Central memory CD4-positive, alpha-beta T cell (primary cell): ENCODE measurements around the gene OR4A16.

Experiments used
- DNase-seq: peaks from one replicate; pipeline ENCODE4 v3.0.0; 2022
- total RNA-seq, 3 experiments: gene quantifications; one replicate each; lab custom pipeline; 2026; lab: John Stamatoyannopoulos, UW

OR4A16 gene, protein sequence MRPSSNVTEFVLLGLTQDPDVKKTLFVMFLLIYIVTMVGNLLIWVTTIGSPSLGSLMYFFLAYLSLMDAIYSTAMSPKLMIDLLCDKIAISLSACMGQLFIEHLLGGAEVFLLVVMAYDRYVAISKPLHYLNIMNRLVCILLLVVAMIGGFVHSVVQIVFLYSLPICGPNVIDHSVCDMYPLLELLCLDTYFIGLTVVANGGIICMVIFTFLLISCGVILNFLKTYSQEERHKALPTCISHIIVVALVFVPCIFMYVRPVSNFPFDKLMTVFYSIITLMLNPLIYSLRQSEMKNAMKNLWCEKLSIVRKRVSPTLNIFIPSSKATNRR
- 0 reads per million in 3 experiments for total RNA-seq

DNA sequence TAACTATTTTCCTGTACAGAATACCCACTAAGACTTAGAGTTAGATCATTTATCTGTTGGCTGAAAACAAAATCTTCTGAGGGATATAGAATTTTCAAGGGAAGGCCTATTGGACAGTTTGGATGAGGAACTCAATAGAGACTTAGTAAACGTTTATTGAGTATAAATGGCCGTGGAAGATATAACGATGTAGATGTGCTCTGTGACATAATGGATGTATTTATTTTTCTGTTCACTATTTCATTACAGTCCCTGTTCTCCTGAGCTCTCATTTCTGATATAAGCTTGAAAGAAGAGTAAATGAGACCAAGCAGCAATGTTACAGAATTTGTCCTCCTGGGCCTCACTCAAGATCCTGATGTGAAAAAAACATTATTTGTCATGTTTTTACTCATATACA is at the start of gene OR4A16:
TSS of gene OR4A16 (plus strand) at position 301 of the 400 bp plus-strand sequence. CDS start at position 301, 0 bp downstream.
- no peak for DNase-seq

DNA sequence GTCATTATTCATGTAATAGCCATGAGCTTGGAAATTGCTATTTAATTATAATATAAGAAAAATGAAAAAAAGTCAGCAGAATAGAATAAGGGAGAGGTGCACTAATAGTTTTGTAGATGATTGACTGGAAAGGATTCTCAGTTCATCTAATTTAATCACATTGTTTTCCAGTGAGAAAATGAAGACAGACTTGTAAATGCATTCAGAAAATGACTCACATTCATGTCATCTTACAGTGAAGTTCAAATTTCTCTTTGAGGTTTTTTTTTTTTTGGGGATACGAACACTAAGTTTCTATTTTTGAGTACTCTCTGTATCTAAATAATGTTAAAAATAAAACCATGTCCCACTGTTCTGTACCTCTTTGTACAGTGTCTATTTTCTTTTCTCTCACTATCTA is 18.5 kb upstream of the OR4A16 start:
- DNase-seq = no peak

DNA sequence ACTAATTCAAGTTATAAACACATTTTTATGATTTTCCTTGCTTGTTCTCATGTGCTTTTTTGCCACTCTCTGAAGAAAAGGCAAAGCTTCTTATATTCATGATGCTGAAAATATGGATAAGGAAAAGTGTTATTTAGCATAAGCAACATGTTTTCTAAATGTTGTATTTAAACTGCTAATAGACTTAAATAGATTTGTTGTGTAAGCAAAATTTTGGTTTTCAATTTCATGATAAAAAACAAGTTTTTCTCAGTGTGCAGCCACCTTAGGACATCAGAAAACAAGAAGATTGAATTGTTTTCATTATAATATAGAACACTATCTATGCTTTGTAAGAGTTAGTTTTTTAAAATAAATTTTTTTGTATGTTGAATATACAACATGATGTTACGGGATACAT is 2.3 kb downstream of the OR4A16 start:
- DNase-seq = no peak

DNA sequence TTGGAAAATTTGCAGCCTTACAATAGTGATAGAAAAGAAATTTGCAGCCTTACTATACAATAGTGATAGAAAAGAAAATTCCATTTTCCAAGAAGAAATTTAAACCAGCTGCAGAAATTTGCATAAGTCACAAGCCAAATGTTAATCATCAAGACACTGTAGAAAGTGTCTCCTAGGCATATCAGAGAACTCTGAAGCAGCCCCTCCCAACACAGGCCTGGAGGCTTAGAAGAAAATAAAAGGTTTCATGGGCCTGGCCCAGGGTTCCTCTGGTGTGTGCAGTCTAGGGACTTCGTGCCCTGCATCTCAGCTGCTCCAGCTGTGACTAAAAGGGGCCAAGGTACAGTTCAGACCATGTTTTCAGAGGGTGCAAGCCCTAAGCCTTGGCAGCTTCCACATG is 6.0 kb downstream of the OR4A16 start:
- no peak for DNase-seq

DNA sequence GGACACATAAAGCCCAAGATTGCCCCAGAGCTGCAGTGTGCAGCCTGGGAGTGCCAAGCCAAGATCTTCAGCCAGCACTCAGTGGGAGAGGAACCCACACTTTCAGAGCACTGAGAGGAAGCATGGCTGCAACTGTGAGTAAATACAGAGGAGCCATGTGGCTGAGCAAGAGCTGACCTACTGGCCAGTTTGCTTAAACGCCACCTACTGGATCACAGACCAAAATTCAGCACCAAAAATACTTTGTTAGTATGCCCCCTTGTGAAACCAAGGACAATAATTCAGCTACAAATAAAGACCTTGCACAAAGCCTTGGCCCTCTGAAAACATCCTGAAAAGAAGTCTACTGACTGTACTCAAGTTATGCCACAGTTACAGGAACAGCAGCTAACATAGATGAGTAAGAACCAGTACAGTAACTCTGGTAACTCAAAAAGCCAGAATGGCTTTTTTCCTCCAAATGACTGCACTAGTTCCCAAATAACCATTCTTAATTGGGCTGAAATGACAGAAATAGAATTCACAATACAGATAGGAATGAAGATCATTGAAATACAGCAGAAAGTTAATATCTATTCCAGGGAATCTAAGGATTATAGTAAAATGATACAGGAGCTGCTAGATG is 14.7 kb downstream of the OR4A16 start:
- no peak for DNase-seq

DNA sequence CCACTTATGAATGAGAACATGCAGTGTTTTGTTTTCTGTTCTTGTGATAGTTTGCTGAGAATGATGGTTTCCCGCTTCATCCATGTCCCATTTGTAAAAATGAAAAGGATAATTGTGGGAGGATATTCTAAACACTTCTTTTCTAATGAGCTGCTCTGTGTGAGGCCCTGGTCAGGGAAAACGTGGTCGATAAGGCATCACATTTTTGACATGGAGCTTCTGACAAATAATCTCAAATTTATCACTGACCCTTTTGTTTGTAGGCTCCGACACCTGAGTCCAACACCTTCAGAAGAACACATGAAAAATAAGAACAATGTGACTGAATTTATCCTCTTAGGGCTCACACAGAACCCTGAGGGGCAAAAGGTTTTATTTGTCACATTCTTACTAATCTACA is 24.7 kb downstream of the OR4A16 start, which contains the start of gene OR4A15:
TSS of gene OR4A15 (plus strand) at position 301 of the 400 bp plus-strand sequence. CDS start at position 301, 0 bp downstream.
- DNase-seq = no peak
